Common myeloid progenitor, CD34-positive (primary cell): ENCODE results near the gene TEK.

Experiments
- CTCF ChIA-PET: fragments of 350-600 bp; sonication (Branson Sonifier 250); formaldehyde crosslinking; loops from one replicate; lab custom pipeline; 2021; ENCODE audit warnings: antibody characterized with exemption; lab: Charles Lee
- POLR2A ChIA-PET: fragments of 350-600 bp; sonication (Branson Sonifier 250); formaldehyde crosslinking; loops from one replicate; lab custom pipeline; 2021; ENCODE audit warnings: antibody characterized with exemption; lab: Charles Lee
- DNase-seq, 3 donors: peaks; one replicate each; pipeline versions ENCODE4 v3.0.0 to v3.0.0-alpha.2; 2013
- H3K27ac ChIP-seq, 2 experiments: 1 replicate in 1 of 2; 2 replicates in 1 of 2; pipeline ENCODE4 v1.7.0; 2013; ENCODE audit warnings: inconsistent platforms in 2 of 2, low read length in 2 of 2, mild to moderate bottlenecking in 2 of 2, low read depth in 1 of 2, moderate library complexity in 1 of 2; ENCODE audit not compliant: severe bottlenecking in 2 of 2, insufficient read depth in 1 of 2, poor library complexity in 1 of 2
- H3K27me3 ChIP-seq, 5 experiments: replicated peaks in 2 of 5; 1 replicate in 3 of 5; 2 replicates in 2 of 5; pipeline versions ENCODE4 v1.6.1 to v1.7.0; 2013; ENCODE audit warnings: low read length in 4 of 5, mild to moderate bottlenecking in 2 of 5, moderate library complexity in 2 of 5, inconsistent platforms in 1 of 5; ENCODE audit not compliant: insufficient read depth in 5 of 5, control insufficient read depth in 4 of 5
- H3K36me3 ChIP-seq, 4 experiments: 1 replicate in 2 of 4; 2 replicates in 2 of 4; pipeline versions ENCODE4 v1.6.1 to v1.7.0; 2013; ENCODE audit warnings: low read length in 3 of 4, control low read depth in 1 of 4, mild to moderate bottlenecking in 1 of 4; ENCODE audit not compliant: control insufficient read depth in 4 of 4, insufficient read depth in 4 of 4
- H3K4me1 ChIP-seq, 4 experiments: 1 replicate in 3 of 4; 2 replicates in 1 of 4; pipeline versions ENCODE4 v1.6.1 to v1.7.1; 2013; ENCODE audit warnings: low read length in 3 of 4, mild to moderate bottlenecking in 3 of 4, control low read depth in 1 of 4, inconsistent platforms in 1 of 4, moderate library complexity in 1 of 4; ENCODE audit not compliant: control insufficient read depth in 4 of 4, insufficient read depth in 4 of 4; ENCODE audit errors: control extremely low read depth in 1 of 4
- H3K4me3 ChIP-seq, 7 experiments: 1 replicate in 4 of 7; 2 replicates in 3 of 7; pipeline versions ENCODE4 v1.5.1 to v1.7.0; 2013; ENCODE audit warnings: mild to moderate bottlenecking in 7 of 7, low read length in 6 of 7, moderate library complexity in 6 of 7, inconsistent platforms in 2 of 7, low read depth in 2 of 7, control low read depth in 1 of 7; ENCODE audit not compliant: insufficient read depth in 4 of 7, control insufficient read depth in 1 of 7; ENCODE audit errors: extremely low read depth in 1 of 7
- H3K9me3 ChIP-seq, 5 experiments: 1 replicate in 4 of 5; 2 replicates in 1 of 5; pipeline versions ENCODE4 v1.6.1 to v1.7.1; 2013; ENCODE audit warnings: low read length in 4 of 5, mild to moderate bottlenecking in 2 of 5, inconsistent platforms in 1 of 5, low read depth in 1 of 5, moderate library complexity in 1 of 5; ENCODE audit not compliant: control insufficient read depth in 4 of 5, insufficient read depth in 2 of 5; ENCODE audit errors: control extremely low read depth in 1 of 5
- WGBS: methylation state at CpG from one replicate; pipeline ENCODE4 v1.1.5; 2013; ENCODE audit not compliant: insufficient coverage; 5-methylcytosine and 5-hydroxymethylcytosine counted together

TEK gene

DNA sequence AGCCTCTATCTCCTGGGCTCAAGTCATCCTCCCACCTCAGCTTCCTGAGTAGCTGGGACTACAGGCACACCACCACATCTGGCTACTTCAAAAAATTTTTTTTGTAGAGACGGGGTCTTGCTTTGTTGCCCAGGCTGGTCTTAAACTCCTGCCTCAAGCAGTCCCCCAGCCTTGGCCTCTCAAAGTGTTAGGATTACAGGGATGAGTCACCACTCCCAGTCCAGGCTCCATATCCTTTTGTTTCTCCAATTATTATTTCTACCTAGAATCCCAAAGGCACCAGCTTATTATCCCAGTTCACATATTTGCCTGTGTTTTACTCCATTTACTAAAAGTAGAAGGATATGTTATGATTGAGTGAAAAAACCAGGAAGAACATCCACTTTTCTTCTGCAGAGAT, 84.9 kb downstream of the TEK start:
- ChIA-PET POLR2A (no interaction called here), CTCF (interaction anchor here (0.6 kb wide), 1 partner anchor 46 kb away, joined by 3 read pairs; no protein-coding TSS in a partner anchor)
- 100% methylated on average over 1 of the region's 1 CpG for WGBS
- Histone ChIP-seq H3K27ac (no peak overlapping the region), H3K27me3 (no peaks in the 10 kb centered on the region), H3K9me3 (no peaks in the 10 kb centered on the region), H3K4me1 (no peaks in the 10 kb centered on the region), H3K36me3 (no peaks in the 10 kb centered on the region), H3K4me3 (no peak overlapping the region)
- DNase-seq: no peak

DNA sequence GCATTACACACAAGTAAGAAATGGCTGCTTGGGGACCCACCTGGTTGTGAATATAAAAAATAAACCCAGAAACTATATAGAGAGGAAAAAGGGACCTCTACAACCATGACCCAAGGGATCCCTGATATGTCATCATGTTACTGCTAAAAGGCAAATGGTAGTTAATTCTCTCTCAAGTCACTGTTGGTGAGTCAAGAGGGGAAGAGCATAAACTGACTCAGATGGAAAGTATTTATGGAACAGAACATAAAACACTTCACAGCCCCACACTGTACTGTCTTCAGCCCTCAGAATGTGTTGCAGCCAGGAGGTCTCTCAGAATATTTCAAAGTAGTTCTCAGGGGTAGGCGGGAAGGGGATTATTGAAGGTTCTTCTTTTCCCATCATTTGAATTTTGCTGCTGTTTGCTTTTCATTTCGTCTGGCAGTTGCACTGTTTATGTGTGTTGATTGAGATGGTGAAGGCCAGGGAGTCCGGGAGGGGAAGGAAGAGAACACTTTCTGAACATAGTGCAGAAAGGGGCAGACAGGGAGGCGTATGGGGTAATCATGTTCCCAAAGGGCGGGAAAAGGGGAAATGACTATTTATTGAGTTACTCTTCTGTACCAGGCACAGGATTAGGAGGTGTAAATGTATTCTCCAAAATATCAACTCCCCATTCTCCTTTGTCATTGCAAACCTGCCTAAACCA, 85.5 kb downstream of the TEK start:
- Histone ChIP-seq H3K27ac (no peak overlapping the region), H3K4me1 (no peaks in the 10 kb centered on the region), H3K27me3 (no peaks in the 10 kb centered on the region), H3K36me3 (no peaks in the 10 kb centered on the region), H3K4me3 (no peak overlapping the region), H3K9me3 (no peaks in the 10 kb centered on the region)
- ChIA-PET POLR2A (interaction anchor here (0.5 kb wide), 1 partner anchor 33 kb away, joined by 3 read pairs; no protein-coding TSS in a partner anchor), CTCF (interaction anchor here (0.6 kb wide), 1 partner anchor 45 kb away, joined by 3 read pairs; no protein-coding TSS in a partner anchor)
- no peak for DNase-seq
- 70% methylated on average over 3 of the region's 5 CpGs for WGBS

DNA sequence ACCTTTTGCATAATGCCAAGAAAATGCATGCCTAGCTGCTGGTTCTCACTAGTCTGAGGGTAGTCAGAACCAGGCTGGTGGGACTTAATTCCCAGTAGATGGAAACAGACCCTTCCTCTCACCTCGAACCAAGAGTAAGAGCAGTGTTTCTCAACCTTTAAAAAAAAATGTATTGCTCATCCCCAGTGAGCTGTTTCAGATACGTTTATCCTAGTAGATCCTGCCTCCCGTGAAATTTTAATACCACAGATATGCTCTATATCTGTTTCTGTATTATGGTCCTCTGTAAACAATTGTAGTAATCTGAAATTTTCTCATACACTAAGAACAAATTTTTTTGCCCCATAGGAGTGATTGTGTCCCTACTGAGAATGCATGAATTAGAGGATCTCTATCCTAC, 86.2 kb downstream of the TEK start:
- Histone ChIP-seq H3K27me3 (no peaks in the 10 kb centered on the region), H3K4me3 (no peak overlapping the region), H3K9me3 (no peaks in the 10 kb centered on the region), H3K4me1 (no peaks in the 10 kb centered on the region), H3K27ac (no peak overlapping the region), H3K36me3 (no peaks in the 10 kb centered on the region)
- no peak for DNase-seq
- ChIA-PET POLR2A (no interaction called here), CTCF (no interaction called here)
- WGBS: 100% methylated on average over 1 of the region's 3 CpGs

DNA sequence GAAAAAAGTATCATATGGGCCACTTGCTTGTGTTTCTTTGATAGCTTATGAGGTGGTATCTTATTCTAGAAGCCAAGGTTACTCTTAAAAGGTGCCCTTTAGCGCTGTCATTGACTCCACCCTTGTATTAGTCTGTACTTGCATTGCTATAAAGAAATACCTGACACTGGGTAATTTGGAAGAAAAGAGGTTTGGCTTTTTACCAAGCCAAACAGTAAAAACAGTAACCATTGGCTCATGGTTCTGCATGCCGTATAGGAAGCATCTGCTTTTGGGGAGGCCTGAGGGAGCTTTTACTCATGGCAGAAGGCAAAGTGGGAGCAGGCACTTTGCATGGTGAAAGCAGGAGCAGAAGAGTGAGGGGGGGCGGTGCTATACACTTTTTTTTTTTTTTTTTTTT, 87.4 kb downstream of the TEK start:
- WGBS: 80% methylated on average over 1 of the region's 3 CpGs
- no peaks in the 10 kb centered on the region for H3K9me3 ChIP-seq
- H3K4me3 ChIP-seq: no peak overlapping the region
- POLR2A ChIA-PET: no interaction called here
- no peak for DNase-seq
- no peaks in the 10 kb centered on the region for H3K27me3 ChIP-seq
- CTCF ChIA-PET: interaction anchor here (0.6 to 2.9 kb wide), 2 partner anchors 164 to 462 kb away, joined by 4 to 12 read pairs; no protein-coding TSS in a partner anchor
- H3K36me3 ChIP-seq: no peaks in the 10 kb centered on the region
- no peaks in the 10 kb centered on the region for H3K4me1 ChIP-seq
- H3K27ac ChIP-seq: no peak overlapping the region

DNA sequence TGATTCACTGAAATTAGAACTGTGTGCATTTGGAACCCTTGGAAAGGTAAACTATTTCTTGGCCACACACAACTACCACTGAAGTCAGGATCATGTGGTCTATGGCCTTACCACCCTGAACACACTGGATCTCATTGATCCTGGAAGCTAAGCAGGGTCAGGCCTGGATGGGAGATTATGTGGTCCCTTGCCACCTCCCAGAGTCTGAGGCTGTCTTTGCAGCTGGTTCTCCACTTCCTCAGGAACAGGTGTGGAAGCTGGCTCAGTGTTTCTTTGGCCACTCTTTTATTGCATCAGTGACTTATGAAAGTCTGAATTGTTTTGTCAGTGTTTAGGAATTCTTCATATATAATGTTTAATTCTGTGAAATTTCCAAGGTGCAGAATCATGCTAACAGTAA, 89.2 kb downstream of the TEK start:
- no peaks in the 10 kb centered on the region for H3K9me3 ChIP-seq
- ChIA-PET CTCF (interaction anchor here (2.9 kb wide), 1 partner anchor 166 kb away, joined by 12 read pairs; no protein-coding TSS in a partner anchor), POLR2A (no interaction called here)
- no peak overlapping the region for H3K27ac ChIP-seq
- no peaks in the 10 kb centered on the region for H3K27me3 ChIP-seq
- no peak overlapping the region for H3K4me3 ChIP-seq
- H3K4me1 ChIP-seq: no peaks in the 10 kb centered on the region
- no peaks in the 10 kb centered on the region for H3K36me3 ChIP-seq
- peak; percentile 20 to 50 (median 48) for DNase-seq

DNA sequence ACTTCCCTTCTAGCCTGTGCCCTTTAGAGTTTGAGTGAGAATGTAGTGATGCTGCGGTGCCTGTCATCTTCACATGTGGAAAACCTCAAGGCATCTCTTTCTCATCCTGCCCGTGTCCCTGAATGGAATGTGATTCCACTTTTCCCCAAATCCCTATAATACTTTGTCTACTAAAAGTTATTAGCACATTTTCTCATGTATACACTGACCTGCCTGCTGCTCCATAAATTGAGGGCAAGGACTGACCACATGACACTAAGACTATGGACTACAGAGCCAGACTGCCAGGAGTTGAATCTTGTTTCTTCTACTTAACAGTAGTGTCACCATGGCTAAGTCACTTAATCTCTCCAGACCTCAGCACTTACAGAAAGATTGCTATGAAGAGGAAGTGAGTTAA, 93.0 kb downstream of the TEK start:
- CTCF ChIA-PET: no interaction called here
- Histone ChIP-seq H3K27me3 (no peaks in the 10 kb centered on the region), H3K9me3 (no peaks in the 10 kb centered on the region), H3K27ac (no peak overlapping the region), H3K4me1 (no peaks in the 10 kb centered on the region), H3K4me3 (no peak overlapping the region), H3K36me3 (no peaks in the 10 kb centered on the region)
- no peak for DNase-seq
- POLR2A ChIA-PET: no interaction called here
- 100% methylated on average over 2 of the region's 2 CpGs for WGBS

DNA sequence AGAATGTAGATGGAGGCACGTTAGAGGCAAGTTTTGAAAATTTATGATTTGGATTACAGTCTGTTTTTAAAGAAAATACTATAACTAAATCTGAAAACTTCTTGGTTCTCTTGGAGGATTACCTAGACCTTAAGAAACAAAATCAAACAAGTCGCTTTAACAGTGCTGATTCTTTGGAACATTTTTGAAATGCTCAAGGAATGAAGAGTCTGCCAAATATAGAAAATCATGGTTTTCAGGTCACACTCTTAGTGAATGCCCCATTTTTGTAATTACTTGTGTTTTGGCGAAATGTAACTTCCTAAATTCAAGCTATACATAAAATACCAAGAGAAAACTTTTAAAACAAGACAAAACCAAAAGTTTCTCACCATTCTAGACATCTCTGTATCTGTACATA, 94.8 kb downstream of the TEK start:
- Histone ChIP-seq H3K27me3 (no peaks in the 10 kb centered on the region), H3K4me3 (no peak overlapping the region), H3K4me1 (no peaks in the 10 kb centered on the region), H3K27ac (no peak overlapping the region), H3K9me3 (no peaks in the 10 kb centered on the region), H3K36me3 (no peaks in the 10 kb centered on the region)
- ChIA-PET POLR2A (no interaction called here), CTCF (no interaction called here)
- DNase-seq: no peak
- WGBS: 100% methylated on average over 1 of the region's 3 CpGs
